ENCODE results near the gene CYBB. TPM values are rescaled to one million over a fixed set of nuclear protein-coding genes. Genes with fewer than 3 reads are reported as not detected.

The CYBB gene
- total RNA-seq, 4 donors from 2014 or later = 2.6 to 5.8 (median 3.3) TPM

DNA sequence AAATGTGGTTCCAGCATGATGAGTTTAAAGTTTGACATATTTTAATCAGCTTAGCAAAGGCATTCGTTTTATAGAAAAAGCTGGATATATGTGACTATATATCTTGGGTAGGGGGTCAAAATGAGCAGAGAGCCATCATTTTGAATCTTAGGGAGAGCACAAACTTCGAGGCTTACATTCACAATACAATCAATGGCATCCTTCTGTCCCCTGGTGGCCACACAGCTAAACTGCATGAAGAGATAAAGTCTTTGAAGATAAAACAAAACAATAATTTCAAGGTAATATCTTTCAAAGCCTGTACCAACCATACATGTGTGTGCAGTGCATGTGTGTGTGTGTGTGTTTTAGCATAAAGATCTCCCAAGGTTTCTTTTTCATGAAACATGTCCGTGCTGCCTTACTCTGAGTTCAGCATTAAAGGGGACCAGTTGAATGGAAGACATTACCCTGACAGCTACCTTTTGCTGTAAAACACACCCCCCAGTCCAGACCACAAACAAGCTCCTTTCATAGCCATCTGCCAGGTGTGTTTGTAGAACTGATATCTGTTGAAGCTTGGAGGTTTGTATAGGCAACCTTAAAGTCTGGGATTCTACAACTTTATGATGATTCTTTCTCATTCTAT lies 45.5 kb downstream of the CYBB start:
- TF ChIP-seq, protein P1, sequence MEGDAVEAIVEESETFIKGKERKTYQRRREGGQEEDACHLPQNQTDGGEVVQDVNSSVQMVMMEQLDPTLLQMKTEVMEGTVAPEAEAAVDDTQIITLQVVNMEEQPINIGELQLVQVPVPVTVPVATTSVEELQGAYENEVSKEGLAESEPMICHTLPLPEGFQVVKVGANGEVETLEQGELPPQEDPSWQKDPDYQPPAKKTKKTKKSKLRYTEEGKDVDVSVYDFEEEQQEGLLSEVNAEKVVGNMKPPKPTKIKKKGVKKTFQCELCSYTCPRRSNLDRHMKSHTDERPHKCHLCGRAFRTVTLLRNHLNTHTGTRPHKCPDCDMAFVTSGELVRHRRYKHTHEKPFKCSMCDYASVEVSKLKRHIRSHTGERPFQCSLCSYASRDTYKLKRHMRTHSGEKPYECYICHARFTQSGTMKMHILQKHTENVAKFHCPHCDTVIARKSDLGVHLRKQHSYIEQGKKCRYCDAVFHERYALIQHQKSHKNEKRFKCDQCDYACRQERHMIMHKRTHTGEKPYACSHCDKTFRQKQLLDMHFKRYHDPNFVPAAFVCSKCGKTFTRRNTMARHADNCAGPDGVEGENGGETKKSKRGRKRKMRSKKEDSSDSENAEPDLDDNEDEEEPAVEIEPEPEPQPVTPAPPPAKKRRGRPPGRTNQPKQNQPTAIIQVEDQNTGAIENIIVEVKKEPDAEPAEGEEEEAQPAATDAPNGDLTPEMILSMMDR (IDR thresholded peaks at IDR 0.05) = peak in 1 of 3 donors; percentile 73
- no peak for TF ChIP-seq POLR2A (IDR thresholded peaks at IDR 0.05)
- H3K4me3 ChIP-seq (ENCODE audit: low read depth, poor library complexity, severe bottlenecking) = no peak overlapping the region
- WGBS, 2 donors = 3 to 5% methylated on average over 3 of the region's 3 CpGs
- intact Hi-C loops (cut with DNase I; ENCODE audit: low total_unique reads) = no loop called here
- DNase-seq (ENCODE audit: low spot score in 2 of 2) = peak in 1 of 2 donors; percentile 15

DNA sequence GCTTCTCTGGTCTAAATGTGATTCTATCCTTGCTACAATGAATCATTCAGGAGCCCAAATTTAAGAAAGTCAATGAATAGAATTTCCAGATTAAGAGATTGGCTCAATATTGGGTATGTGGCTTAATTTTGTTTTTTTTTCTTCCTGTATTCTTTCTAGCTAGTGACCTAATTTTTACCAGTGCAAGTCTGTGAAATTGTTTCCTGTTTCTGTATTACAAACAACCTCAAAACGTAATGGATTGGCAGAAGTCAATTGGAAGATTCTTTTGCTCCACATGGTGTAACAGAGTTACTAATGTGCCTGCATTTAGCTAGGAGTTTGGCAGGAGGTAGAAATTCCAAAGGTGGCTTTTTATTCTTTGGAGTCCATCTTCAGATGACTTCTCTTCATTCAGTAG lies 49.9 kb downstream of the CYBB start:
- DNase-seq (ENCODE audit: low spot score in 2 of 2) = no peak
- whole genome bisulfite sequencing, 2 donors = 33 to 54% methylated on average over 1 of the region's 1 CpG
- intact Hi-C loops (cut with DNase I; ENCODE audit: low total_unique reads) = no loop called here
- H3K4me3 ChIP-seq (ENCODE audit: low read depth, poor library complexity, severe bottlenecking) = no peak overlapping the region
- TF ChIP-seq POLR2A (IDR thresholded peaks at IDR 0.05) = no peak
- TF ChIP-seq, protein P1 (IDR thresholded peaks at IDR 0.05) = no peak

DNA sequence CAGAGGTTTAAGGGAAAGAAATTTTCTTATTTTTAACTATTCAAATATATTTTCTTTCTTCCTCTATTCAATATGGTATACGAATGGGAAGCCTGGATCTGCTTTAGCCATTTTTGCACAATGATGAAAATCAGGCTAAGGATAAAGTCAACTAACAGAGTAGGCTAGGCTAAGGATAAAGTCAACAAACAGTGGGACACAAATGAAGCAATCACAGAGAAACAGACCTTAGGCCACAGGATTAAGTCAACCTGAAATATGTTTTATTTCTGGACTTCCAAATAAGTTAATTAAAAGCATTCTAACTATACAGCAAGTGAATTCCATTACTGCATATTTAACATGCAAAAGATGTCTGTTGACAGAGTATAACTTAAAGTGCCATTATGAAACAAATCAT lies 50.5 kb downstream of the CYBB start:
- intact Hi-C loops (cut with DNase I; ENCODE audit: low total_unique reads) = no loop called here
- H3K4me3 ChIP-seq (ENCODE audit: low read depth, poor library complexity, severe bottlenecking) = no peak overlapping the region
- TF ChIP-seq, protein P1 (IDR thresholded peaks at IDR 0.05) = no peak
- no peak for TF ChIP-seq POLR2A (IDR thresholded peaks at IDR 0.05)
- 59 to 86% methylated on average over 1 of the region's 1 CpG for WGBS, 2 donors
- no peak for DNase-seq (ENCODE audit: low spot score in 2 of 2)

DNA sequence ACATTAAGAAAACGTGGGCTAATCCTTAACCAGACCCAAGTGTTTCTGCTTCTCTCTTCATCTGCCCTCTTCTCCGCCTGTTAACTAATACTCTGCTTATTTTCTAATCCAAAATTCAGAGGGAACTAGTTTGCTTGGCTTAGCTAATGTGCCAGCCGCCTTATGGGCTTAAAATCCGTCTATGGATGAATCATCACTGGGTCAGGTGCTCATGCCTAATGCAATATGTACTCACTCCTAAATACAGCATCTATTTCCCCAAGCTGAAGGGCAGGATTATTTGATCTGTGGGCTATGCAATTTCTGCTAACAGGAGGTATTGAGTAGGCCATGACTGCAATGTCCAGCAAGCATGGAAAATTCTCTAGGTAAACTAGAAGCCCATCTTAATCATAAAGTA lies 55.1 kb downstream of the CYBB start:
- H3K4me3 ChIP-seq (ENCODE audit: low read depth, poor library complexity, severe bottlenecking) = no peak overlapping the region
- TF ChIP-seq, protein P1 (IDR thresholded peaks at IDR 0.05) = no peak
- no peak for TF ChIP-seq POLR2A (IDR thresholded peaks at IDR 0.05)
- 61 to 79% methylated on average over 4 of the region's 4 CpGs for WGBS, 2 donors
- intact Hi-C loops (cut with DNase I; ENCODE audit: low total_unique reads) = no loop called here
- no peak for DNase-seq (ENCODE audit: low spot score in 2 of 2)

DNA sequence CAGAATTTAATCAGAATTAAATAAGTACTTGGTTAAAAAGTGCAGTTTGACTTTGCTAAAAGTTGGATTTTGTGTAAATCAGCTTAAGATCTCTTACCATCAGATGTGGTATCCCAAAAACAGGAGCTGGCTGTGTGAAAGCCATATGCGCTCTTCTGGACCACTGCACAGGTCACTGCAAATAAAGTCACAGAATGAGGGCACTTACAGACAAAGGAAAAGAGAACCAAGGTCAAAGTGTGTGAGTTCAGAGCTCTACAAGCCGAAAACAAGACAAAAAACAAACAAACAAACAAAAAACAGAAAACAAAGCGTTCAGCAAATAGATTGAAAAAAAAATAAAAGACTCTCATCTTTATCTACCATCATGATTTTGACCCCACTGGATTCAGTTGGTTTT lies 61.1 kb downstream of the CYBB start:
- WGBS, 2 donors = 71 to 96% methylated on average over 3 of the region's 3 CpGs
- DNase-seq (ENCODE audit: low spot score in 2 of 2) = no peak
- TF ChIP-seq, protein P1 (IDR thresholded peaks at IDR 0.05) = no peak
- no peak for TF ChIP-seq POLR2A (IDR thresholded peaks at IDR 0.05)
- intact Hi-C loops (cut with DNase I; ENCODE audit: low total_unique reads) = no loop called here
- H3K4me3 ChIP-seq (ENCODE audit: low read depth, poor library complexity, severe bottlenecking) = no peak overlapping the region

DNA sequence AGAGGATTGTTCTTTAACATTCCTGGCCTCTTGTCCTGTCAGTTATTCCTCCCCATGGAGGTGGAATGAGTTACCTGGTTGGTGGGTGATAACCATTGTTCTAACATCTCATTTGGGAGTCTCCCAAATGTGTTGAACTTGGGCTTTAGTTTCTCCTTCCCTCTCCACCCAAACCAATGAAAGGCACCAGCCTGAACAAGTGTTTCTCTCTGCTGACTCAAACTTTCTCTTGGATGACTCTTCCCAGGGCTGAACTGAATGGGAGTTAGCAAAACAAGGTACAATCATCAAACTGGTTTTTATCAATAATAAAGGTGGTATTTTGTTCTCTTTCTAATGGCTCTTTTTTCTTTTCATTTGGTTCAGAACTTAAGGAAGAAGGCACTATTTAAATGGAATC lies 64.8 kb downstream of the CYBB start:
- no peak overlapping the region for H3K4me3 ChIP-seq (ENCODE audit: low read depth, poor library complexity, severe bottlenecking)
- no peak for DNase-seq (ENCODE audit: low spot score in 2 of 2)
- TF ChIP-seq, protein P1 (IDR thresholded peaks at IDR 0.05) = no peak
- no peak for TF ChIP-seq POLR2A (IDR thresholded peaks at IDR 0.05)
- intact Hi-C loops (cut with DNase I; ENCODE audit: low total_unique reads) = no loop called here

All from lower leg skin (tissue), 4 donors.